Stimulated activated CD4-positive, alpha-beta T cell treated with anti-CD3 and anti-CD28 coated beads, TNF-alpha, amount 100 ng/mL, for 24 hours (primary cell): ENCODE measurements around the gene UBE2J2.

ENCODE experiments used
- DNase-seq, 3 experiments: peaks; one replicate each; pipeline ENCODE4 v3.0.0-alpha.2; 2020; ENCODE audit warnings: low read depth in 3 of 3

UBE2J2 gene

DNA sequence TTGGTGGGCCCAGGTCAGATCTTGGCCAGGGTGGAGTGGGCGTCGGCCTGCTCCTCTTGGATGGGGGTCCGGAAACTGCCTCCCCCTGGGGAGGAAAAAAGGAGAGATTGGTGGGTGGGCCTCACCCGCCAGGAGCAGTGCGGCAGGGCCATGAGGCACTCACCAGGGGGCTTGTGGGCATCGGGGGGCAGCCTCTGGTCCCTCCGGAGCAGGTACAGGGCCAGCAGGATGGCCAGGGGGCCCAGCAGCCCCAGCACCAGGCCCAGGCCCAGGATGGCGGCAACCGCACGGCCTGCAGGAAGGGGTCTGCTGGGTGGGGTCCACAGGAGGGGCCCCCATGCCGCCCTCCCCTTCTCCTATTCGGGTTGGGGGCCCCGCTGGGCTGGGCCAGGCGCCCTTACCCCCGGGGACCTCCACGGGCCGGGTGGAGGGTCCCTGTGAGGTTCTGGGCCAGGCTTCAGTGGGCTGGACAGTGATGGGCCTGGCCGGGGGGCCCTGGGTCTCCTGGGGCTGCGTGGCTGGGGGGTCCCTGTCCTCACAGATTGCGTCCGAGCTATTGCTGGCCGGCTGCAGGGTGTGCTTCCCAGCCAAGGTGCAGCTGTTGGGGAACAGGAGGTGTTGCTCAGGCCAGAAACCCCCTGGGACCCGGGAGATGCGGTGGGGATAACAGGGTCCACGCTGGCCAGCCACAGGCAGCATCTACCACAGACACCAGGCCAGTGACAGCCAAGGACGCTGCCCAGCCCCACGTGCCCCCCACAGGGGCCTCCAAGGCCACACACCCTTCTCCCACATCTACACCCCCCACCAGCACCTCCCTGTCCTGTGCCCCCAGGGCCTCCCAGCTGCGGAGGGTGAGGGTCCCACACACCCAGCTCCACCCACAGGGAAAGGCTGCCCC is 61.9 kb downstream of the UBE2J2 start:
- no peak for DNase-seq

DNA sequence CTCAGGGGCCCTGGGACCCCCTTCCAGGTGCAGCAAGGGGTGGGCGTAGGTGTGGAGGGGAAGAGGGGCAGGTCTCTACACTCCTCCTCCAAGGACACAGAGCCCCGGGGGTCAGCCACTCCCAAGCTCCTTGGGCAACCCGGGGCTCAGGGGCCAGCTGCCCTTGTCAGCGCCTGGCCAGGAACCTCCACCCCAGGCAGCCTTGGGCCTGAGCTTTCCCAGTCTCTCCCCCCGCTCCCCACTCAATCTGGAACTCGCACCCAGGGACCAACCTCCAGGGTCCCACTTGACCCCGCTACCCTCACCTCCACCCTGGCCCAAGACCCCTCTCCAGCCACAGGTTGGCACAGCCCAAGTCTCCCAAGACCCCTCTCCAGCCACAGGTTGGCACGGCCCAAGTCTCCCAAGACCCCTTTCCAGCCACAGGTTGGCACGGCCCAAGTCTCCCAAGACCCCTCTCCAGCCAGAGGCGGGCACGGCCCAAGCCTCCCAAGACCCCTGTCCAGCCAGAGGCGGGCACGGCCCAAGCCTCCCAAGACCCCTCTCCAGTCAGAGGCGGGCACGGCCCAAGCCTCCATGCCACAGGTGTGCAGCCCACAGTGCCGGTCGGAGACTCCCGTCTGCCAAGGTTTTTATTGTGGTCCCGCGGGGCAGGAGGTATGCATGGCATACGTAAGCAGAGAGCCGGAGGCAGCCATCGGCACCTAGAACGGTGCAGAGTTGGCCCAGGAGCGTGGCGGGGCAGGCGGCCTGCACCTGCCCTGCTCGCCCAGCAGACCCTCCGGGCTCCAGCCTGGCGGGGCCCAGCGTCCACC is 62.7 kb downstream of the UBE2J2 start:
- DNase-seq, result no peak

DNA sequence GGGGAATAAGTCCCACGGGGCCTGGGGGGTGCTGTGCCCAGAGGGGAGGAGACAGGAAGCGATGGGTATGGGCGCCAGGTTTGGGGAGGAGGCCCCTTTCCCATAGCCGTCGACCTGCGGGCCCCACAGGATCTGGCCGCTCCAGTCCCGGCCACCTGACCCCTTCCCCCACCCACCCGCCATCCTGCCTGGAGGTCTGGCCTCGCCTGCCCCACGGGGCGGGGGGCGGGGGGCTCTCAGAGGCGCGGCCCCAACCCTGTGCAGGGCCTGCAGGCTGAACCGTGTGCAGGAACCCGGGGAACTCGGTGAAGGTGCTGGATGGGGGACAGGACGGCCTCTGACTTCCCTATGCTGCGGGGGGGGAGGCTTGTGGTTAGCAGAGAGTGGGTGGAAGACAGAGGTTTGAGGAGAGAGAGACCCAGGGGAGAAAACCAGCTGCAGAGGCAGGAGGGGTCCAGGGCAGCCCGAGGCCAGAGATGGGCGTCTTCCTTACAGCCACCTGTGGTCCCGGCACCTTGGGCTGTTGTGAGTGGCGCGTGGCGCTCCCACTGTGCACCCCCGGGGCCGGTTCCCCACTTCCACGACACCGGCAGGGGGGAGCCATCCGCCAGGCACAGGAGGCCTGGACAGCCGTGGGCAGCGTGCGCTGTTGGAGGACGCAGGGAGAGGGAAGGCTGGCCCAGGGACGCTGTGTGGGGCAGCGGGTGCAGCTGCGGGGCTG is 64.8 kb downstream of the UBE2J2 start:
- DNase-seq, result peak in 1 of 3 experiments; percentile 73

DNA sequence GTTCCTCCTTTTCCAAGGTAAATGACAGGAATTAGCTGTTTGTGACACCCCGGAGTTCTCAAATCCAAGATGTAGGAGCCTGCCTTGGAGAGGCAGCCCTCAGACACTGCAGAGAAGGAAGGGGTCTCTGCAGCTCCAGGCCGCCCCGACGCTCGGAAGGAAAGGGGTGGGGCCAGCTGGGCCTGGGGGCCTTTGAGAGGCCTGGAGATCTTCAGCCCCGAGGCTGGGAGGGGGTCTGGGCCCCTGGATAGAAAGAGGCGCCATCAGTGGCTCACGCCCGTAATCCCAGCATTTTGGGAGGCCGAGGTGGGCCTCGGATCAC is 66.1 kb downstream of the UBE2J2 start:
- no peak for DNase-seq

DNA sequence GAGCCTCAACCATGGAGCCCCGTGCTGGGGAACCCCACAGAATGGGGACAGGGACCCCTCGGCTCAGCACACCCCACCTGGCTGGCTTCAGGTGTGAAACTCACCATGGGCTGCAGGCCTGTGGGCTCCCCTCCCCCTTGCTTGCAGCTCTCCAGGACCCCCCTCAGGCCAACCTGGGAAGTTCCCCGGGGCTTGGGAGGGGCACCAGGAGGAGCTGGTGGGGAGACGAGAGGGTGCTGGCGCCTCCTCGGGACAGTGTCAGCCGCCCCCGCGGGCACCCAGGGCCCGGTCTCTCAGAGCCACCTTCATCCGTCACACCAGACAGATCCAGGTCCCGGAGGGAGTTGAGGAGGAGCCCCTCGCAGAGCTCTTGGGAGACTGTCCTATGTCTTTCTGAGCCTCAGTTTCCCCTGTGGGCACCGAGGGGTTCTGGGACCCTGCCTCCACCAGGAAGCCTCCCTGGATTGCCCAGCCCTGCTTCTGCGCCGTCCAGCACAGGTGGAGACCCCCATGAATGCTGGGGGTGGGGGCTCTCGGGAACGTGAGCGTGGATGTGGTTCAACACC is 66.6 kb downstream of the UBE2J2 start:
- no peak for DNase-seq

DNA sequence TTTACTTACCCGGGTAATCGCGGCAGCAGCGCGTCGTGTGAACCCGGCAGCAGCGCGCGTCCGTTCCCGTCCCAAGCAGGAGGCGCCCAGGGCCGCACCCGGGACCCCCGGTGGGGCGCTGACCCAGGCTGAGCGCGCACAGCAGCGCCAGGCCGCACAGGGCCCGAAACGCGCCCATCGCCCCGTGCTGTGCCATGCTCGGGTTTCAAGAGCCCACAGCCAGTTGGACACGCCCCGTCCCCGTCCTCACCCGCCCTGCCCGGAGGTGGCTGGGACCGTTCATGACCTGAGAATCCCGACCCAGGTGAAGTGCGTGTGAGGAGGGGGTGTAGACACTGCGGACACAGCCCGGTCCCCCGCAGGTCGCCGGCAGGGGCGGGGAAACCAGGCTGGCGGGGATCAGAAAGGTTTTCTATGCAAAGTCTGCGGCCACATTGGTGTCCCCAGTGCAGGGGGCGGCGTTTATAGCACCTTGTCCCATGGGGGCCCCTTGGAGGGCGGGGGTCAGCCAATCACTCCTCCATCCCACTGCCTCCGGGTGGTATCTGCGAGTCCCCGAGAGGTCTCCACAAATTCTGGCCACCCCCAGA is 67.2 kb downstream of the UBE2J2 start, which contains the start of gene TNFRSF18:
Gene TNFRSF18 (minus strand): TSS at position 217 of the 590 bp plus-strand sequence. CDS start 21 bp downstream, at position 196.
- DNase-seq, result peak in 1 of 3 experiments; percentile 62

DNA sequence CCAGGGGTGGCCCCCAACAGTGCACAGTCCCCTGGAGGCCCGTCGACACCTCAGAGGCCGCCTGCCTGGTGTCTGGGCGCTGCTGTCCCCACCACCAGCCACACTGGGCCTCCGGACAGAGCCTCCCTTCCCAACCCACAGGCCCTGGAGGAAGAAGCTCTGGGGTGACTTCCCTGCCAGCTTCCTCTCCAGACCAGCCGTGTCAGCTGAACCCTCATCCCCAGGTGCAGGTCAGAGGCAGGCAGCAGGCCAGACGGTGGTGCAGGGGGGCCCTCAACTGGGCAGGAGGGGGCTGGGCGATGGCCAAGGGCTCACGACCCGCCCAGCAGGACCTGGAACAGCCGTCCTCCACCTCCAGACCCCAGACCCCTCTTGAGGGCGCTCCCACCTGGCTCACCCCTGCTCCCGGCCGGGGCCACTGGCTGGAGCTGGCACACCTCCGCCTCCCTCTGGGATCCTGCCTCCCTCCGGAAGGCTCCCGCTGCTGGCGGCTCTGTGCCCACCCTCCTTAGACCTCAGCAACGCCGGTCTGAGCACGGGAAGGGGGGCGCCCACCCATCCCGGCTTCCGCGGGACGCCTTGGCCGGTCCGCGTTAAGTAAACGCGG is 67.8 kb downstream of the UBE2J2 start:
- no peak for DNase-seq

DNA sequence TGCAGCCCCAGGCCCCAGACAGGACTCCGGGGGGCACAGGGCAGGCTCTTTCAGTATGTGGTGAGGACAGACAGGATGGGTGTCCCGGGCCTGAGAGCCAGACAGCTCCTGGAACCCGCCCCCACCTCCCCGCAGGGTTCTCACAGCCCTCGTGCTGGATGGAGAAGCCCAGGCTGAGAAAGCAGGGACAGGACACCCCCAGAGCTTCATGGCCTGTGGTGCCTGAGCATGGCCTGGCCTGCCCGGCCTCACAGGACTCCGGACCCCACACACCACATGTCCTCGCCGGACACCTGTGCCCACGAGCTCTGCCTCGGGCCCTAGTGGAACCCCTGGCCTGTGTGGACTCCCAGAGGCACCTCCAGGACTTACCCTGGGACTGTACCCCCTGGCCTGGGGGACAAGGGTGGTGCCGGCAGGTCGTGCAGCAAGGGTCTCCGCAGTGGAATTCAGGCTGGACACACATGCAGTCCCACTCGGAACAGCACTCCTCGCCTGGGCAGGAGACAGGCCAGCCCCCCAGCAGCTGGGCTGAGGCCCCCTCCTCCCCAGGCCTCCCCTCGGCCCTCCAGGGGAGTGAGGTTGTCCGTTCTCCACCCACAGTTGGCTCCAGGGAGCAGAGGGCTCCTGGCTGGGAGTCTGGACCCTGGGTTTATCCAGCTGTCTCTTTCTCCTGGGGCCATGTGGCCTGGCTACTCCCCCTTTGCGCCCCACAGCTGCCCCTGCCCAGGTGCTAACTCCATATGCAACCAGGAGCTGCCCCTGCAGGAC is 68.5 kb downstream of the UBE2J2 start:
- DNase-seq, result no peak

DNA sequence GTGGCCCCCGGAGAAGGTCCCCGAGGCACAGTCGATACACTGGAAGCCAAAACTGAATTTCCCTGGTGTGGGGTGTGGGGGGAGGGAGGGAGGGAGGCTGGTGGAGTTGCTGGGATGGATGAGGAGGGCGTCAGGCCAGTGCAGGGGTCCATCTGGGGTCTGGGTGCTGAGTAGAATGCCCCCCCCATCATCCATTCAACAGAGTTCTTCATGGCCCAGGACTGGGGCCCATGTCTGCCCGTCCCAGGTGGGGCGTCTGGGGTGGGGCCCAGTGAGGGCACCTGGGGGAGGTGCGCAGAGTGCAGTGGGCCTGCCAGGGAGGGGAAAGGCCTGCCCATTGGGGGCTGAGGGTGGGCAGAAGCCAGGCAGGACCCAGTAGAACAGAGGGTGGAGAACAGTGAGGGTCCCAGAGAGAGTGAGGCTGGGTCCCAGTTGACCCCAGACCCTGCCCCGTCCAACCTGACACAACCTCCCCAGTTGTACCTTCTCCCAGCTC is 69.2 kb downstream of the UBE2J2 start:
- no peak for DNase-seq
